Measurements from ENCODE around the gene XXYLT1. TPM values are rescaled to one million over a fixed set of nuclear protein-coding genes. Genes with fewer than 3 reads are reported as not detected.
A peak's percentile ranks its signal among the peaks of the same experiment; 100 is the strongest.

Gene XXYLT1
- total and polyA plus RNA-seq, 9 of the 15 experiments (the other 6 are each of a cell fraction or from before 2014, with no cell fraction given): 1.9 to 18.9 (median 15.0) TPM

DNA sequence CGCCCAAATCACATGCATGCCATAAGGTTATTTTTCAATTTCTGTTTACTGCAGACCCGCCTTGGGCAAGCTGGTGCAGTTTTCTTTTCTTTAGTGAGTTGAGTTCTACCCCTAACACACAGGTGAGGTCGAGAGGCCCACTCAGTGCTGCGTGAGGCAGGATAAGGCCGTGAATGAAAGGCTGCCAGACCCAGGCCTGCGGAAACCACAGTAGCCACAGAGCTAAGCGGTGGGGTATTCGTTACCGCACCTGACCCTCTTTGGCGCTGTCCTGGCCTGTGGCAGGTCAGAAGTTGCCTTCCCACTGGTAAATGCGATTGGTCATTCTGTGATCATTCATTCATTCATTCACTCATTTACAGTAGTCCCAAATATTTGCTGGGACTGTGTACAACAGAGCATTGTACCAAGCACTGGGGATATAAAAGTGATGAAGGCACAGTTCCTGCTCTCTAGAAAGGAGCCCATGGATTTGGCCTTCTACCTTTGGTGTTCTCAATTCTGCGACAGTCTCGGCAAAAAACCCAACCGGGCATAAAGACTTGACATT is 144.8 kb downstream of the XXYLT1 start:
- ChIA-PET CTCF (ENCODE audit: low intra/inter-chr PET ratio) (no interaction called here), POLR2A (interaction anchor here (0.7 kb wide), 1 partner anchor 20 kb away, joined by 3 read pairs; no protein-coding TSS in a partner anchor)
- Histone ChIP-seq H3K79me2 (ENCODE audit: control insufficient read depth, insufficient read depth, low read length) (0 out of 3 replicates have a peak, but pooled peaks cover 2% of the 10 kb centered on the region), H3K4me1 (replicated peaks in 1 of 2; ENCODE audit: control insufficient read depth in 2 of 2, insufficient read depth in 2 of 2, low read length in 2 of 2) (peaks cover 7 to 12% of the 10 kb centered on the region in 2 experiments; a peak in 3 of 5 replicates), H3K9ac (ENCODE audit: insufficient read depth in 1 of 2, low read depth in 2 of 2, low read length in 2 of 2) (no peak overlapping the region), H3K4me3 (no peak overlapping the region), H3K4me2 (ENCODE audit: insufficient read depth, low read length) (no peak overlapping the region), H3K9me3 (replicated peaks; ENCODE audit: control insufficient read depth, insufficient read depth, low read depth, low read length) (no peaks in the 10 kb centered on the region), H3K27me3 (ENCODE audit: control insufficient read depth in 2 of 2, insufficient read depth in 2 of 2, low read length in 2 of 2) (no peaks in the 10 kb centered on the region), H3K9me1 (ENCODE audit: control insufficient read depth, insufficient read depth, low read length) (no peaks in the 10 kb centered on the region), H3K27ac (ENCODE audit: extremely low read depth, low read depth, low read length) (no peak overlapping the region), H3K36me3 (ENCODE audit: control insufficient read depth, insufficient read depth, low read length) (no peaks in the 10 kb centered on the region), H2AFZ (ENCODE audit: low read depth, low read length) (no peak overlapping the region), H4K20me1 (replicated peaks; ENCODE audit: control insufficient read depth, insufficient read depth, low read length) (no peaks in the 10 kb centered on the region)
- intact Hi-C loops (cut with micrococcal nuclease): no loop called here
- FAIRE-seq: no peak
- WGBS (ENCODE audit: insufficient coverage, low coverage, missing lambda C conversion rate): 86% methylated on average over 14 of the region's 14 CpGs
- ATAC-seq: no peak
- DNase-seq (ENCODE audit: extremely low read depth in 1 of 4, low spot score in 3 of 4): no peak
- in situ Hi-C loops (cut with MboI): no loop called here
- BruUV-seq (replicated peaks): no TSS peak
- TF ChIP-seq ZNF24 (IDR thresholded peaks at IDR 0.05): peak; percentile 42; the same call in 1 of the 2 replicates
- TF ChIP-seq, protein P1, sequence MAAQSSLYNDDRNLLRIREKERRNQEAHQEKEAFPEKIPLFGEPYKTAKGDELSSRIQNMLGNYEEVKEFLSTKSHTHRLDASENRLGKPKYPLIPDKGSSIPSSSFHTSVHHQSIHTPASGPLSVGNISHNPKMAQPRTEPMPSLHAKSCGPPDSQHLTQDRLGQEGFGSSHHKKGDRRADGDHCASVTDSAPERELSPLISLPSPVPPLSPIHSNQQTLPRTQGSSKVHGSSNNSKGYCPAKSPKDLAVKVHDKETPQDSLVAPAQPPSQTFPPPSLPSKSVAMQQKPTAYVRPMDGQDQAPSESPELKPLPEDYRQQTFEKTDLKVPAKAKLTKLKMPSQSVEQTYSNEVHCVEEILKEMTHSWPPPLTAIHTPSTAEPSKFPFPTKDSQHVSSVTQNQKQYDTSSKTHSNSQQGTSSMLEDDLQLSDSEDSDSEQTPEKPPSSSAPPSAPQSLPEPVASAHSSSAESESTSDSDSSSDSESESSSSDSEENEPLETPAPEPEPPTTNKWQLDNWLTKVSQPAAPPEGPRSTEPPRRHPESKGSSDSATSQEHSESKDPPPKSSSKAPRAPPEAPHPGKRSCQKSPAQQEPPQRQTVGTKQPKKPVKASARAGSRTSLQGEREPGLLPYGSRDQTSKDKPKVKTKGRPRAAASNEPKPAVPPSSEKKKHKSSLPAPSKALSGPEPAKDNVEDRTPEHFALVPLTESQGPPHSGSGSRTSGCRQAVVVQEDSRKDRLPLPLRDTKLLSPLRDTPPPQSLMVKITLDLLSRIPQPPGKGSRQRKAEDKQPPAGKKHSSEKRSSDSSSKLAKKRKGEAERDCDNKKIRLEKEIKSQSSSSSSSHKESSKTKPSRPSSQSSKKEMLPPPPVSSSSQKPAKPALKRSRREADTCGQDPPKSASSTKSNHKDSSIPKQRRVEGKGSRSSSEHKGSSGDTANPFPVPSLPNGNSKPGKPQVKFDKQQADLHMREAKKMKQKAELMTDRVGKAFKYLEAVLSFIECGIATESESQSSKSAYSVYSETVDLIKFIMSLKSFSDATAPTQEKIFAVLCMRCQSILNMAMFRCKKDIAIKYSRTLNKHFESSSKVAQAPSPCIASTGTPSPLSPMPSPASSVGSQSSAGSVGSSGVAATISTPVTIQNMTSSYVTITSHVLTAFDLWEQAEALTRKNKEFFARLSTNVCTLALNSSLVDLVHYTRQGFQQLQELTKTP (IDR thresholded peaks at IDR 0.05; ENCODE audit: low read depth in 1 of 2, partially characterized antibody in 2 of 2): no peak

All from K562 (cell line).